ENCODE data around the gene RLF. TPM values are rescaled to one million over a fixed set of nuclear protein-coding genes. Genes with fewer than 3 reads are reported as not detected.
A peak's percentile ranks its signal among the peaks of the same experiment; 100 is the strongest.

Gene RLF
- total and polyA plus RNA-seq, 10 of the 15 experiments (the other 5 are each of a cell fraction or from before 2014, with no cell fraction given) = 2.0 to 19.8 (median 8.7) TPM

- no peak for TF ChIP-seq BCLAF1 (IDR thresholded peaks at IDR 0.05)
- TF ChIP-seq E4F1 (IDR thresholded peaks at IDR 0.05; ENCODE audit: borderline replicate concordance, partially characterized antibody) = peak; percentile 41
- TF ChIP-seq MEF2B (IDR thresholded peaks at IDR 0.05; ENCODE audit: partially characterized antibody, poor library complexity, severe bottlenecking) = peak; percentile 67
- TF ChIP-seq YBX1 (IDR thresholded peaks at IDR 0.05) = no peak
- peak in 1 of 2 experiments; percentile 48; a peak in 1 of 4 replicates for TF ChIP-seq ETV6 (conservative IDR thresholded peaks at IDR 0.05 in 1 of 2, IDR thresholded peaks at IDR 0.05 in 1 of 2; ENCODE audit: borderline replicate concordance in 1 of 2, low read depth in 1 of 2)
- TF ChIP-seq POLR2AphosphoS2 (IDR thresholded peaks at IDR 0.05; ENCODE audit: low read depth, low read length) = peak; percentile 85
- TF ChIP-seq IKZF2 (IDR thresholded peaks at IDR 0.05) = peak; percentile 75 to 88
- no peak for TF ChIP-seq MYB (IDR thresholded peaks at IDR 0.05; ENCODE audit: borderline replicate concordance, low read depth, low read length)
- TF ChIP-seq SIX5 (IDR thresholded peaks at IDR 0.05; ENCODE audit: low read depth, low read length, severe bottlenecking) = peak; percentile 49
- TF ChIP-seq NFYB (IDR thresholded peaks at IDR 0.05; ENCODE audit: insufficient read depth, low read depth, low read length) = no peak
- peak; percentile 52 for TF ChIP-seq SKIL (IDR thresholded peaks at IDR 0.05; ENCODE audit: low read depth, poor library complexity, severe bottlenecking)
- TF ChIP-seq ZNF207 (IDR thresholded peaks at IDR 0.05; ENCODE audit: borderline replicate concordance) = peak; percentile 98
- no peak for TF ChIP-seq ZNF622 (IDR thresholded peaks at IDR 0.05)
- TF ChIP-seq ESRRA (IDR thresholded peaks at IDR 0.05; ENCODE audit: low read length) = peak; percentile 19; the same call in 1 of the 2 replicates
- TF ChIP-seq CUX1 (IDR thresholded peaks at IDR 0.05; ENCODE audit: insufficient replicate concordance, low read depth, low read length) = no peak
Observed at GRCh38 chr1:40257688-40258444, 96.7 kb downstream of the RLF start, which contains the start of gene ZMPSTE24 (continued).

All from GM12878 (cell line).